ENCODE data around the gene GPS1.

Gene GPS1

GRCh38 chr17:82106688-82107305 is 55.1 kb downstream of the GPS1 start:
- no peak for DNase-seq

Measured in NCI-H2081 treated with DMSO at 0.1 percent for 48 hours (cell line).